NCI-H2196 (cell line): Measurements from ENCODE around the gene HP1BP3.

Source experiments
- DNase-seq: peaks from one replicate; lab custom pipeline; 2025; ENCODE audit not compliant: unreplicated experiment; lab: John Stamatoyannopoulos, UW

The HP1BP3 gene

GRCh38 chr1:20715406-20715805 is 71.7 kb downstream of the HP1BP3 start:
- DNase-seq, result no peak

- no peak for DNase-seq
These were observed 73.7 kb downstream of the HP1BP3 start for GRCh38 chr1:20713440-20713839.

- no peak for DNase-seq
These were observed 74.9 kb downstream of the HP1BP3 start for GRCh38 chr1:20712215-20712577.

- no peak for DNase-seq
These were observed 75.6 kb downstream of the HP1BP3 start for GRCh38 chr1:20711285-20712214.

GRCh38 chr1:20710469-20711284 is 76.4 kb downstream of the HP1BP3 start:
- DNase-seq, result no peak

GRCh38 chr1:20709868-20710267 is 77.2 kb downstream of the HP1BP3 start:
- DNase-seq, result no peak

GRCh38 chr1:20708891-20709290 is 78.2 kb downstream of the HP1BP3 start:
- no peak for DNase-seq

- no peak for DNase-seq
These were observed 79.0 kb downstream of the HP1BP3 start for GRCh38 chr1:20708057-20708456.

GRCh38 chr1:20706841-20707240 is 80.3 kb downstream of the HP1BP3 start:
- DNase-seq, result no peak

GRCh38 chr1:20705203-20705755 is 81.8 kb downstream of the HP1BP3 start:
- no peak for DNase-seq

- no peak for DNase-seq
These were observed 82.5 kb downstream of the HP1BP3 start for GRCh38 chr1:20704390-20705202.

- no peak for DNase-seq
These were observed 83.9 kb downstream of the HP1BP3 start for GRCh38 chr1:20703124-20703756.

GRCh38 chr1:20702416-20702815 is 84.7 kb downstream of the HP1BP3 start:
- no peak for DNase-seq

GRCh38 chr1:20701847-20702246 is 85.3 kb downstream of the HP1BP3 start:
- no peak for DNase-seq

- DNase-seq, result no peak
These were observed 85.7 kb downstream of the HP1BP3 start for GRCh38 chr1:20701446-20701845.

- no peak for DNase-seq
These were observed 86.4 kb downstream of the HP1BP3 start for GRCh38 chr1:20700636-20701215.

- DNase-seq, result peak; percentile 27
These were observed 87.5 kb downstream of the HP1BP3 start for GRCh38 chr1:20699558-20699957.

- DNase-seq, result no peak
These were observed 88.8 kb downstream of the HP1BP3 start for GRCh38 chr1:20698195-20698910.

GRCh38 chr1:20697563-20697962 is 89.5 kb downstream of the HP1BP3 start:
- no peak for DNase-seq
